NCI-H1417 (cell line): ENCODE measurements around the gene ANKDD1B.

Source experiments
- DNase-seq, 3 experiments: peaks; one replicate each; lab custom pipeline; 2025; lab: John Stamatoyannopoulos, UW

The ANKDD1B gene

DNA sequence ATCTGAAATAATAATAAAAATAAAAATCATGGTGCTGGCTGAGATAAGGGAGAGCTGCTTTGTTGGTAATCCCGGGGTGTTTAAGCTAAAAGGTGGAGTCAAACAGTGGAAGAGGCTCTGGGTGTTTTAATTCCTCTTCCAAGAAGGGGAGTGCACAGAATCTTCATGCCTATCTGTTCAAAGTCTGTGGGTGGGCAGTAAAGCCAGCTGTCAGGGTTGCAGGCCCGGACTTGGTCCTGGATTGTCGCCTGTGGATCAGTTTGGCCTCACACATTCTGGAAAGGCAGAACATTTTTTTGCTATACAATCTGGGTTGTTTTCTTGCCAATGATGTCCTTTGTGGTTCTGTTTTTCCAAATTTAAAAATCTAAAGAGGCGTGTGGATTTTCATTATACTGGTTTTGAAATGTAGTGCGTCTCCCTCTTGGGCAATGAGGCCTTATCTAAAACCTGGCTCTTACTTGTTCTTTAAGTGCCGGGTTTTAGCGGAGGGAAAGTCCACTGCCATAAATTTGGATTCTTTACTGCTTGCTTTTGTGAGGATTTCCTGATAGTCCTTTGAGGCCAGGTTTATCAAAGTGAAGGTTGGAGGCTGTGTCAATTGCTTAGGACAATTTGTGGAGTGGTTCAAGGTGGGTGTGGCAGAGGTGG is 5.8 kb downstream of the ANKDD1B start:
- DNase-seq: no peak

DNA sequence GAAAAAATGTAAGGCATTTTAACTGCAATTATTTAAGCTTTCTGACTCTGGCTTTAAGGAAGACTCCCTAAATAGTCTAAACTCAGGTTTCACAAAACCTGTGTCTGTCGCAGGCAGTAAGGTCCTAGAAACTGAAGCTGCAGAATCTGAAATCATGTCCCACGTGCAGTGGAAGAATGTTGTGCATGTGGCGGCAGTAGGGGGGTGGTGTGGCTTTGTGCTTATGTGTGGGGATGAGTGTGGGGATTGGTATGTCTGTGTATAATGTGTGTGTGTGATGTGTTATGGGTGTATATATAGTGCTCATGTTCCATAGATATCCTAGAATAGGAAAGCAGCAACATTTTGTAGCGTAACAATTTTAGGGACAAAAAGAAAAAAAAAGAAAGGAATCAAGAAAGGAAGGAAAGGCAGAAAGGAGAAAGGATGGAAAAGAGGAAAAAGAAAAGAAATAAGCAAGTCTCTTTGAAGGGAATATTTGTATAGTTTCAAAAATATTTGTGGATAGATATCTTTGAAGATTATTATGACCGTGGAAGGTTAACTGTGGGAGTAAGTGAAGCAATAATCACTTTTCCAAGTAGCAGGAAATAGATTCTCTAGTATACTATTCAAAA is 6.6 kb downstream of the ANKDD1B start:
- no peak for DNase-seq

DNA sequence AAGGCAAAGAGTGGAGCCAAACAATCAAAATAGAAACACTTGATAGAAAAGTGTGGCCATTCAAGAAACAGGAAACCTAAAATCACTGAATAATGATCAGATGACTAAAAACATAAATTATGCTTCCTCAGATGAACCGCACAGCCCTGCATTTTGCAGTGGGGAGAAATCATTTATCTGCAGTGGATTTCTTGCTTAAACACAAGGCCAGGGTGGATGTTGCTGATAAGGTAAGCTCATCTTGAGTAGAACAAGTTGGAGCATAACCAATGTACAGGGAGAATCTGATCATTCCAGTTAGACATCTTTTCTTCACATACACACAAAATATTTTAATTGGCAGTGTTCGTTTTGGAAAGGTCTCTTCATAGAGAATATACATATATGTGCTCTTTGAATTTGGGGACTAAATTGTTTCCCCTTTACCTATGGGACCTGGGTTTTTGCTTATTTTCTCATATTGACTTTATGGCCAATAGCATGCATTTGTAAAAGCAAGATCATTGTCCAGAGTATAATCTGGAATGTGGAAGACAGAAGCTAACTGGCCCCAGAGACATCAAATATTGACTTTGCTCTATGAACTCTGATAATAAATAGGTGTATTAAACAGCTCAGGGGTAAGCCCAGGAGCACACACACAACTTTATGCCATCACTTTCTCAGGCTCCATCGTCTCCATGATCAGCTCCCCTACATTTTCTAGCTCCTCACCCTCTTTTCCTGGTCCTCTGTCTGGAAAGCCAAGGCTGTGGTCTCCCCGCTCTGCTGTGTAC is 9.1 kb downstream of the ANKDD1B start:
- DNase-seq: no peak

DNA sequence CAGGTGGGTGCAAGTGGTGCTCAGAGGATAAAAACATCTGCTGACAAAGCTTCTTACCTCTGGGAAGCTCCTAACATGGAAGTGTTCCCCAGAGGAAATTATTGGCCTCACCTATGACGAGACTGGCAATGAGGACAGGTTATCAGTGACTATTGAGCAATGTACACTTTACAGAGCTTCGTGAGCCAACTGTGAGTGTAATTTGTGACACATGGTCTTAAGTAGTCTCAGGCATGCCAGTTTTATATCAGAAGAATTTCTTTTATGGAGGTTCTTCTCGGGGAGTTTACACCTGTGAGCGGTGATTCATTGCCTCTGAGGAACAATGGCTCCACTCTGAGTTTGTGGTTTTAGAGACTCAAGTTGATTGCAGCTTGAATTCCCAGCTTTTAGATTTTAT is 11.3 kb downstream of the ANKDD1B start:
- peak in 1 of 3 experiments; percentile 92 for DNase-seq

DNA sequence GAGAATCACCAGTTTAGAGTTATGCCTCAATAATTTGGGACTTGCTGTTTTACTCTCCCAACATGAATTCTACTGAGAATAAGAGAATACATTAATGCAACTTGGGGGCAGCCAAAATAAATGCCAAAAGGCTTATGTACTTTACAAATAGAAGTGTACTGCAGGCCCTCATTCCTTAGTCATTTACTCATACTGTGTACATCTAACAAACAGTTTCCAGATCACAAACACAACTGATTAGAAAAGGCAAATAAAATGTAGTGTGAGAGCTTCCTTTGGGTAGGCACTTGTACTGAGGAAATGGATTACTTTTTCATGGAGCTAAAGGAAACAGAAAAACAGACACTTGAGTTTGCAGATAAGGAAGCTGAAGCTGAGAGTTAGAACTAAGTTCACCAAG is 12.6 kb downstream of the ANKDD1B start:
- no peak for DNase-seq

DNA sequence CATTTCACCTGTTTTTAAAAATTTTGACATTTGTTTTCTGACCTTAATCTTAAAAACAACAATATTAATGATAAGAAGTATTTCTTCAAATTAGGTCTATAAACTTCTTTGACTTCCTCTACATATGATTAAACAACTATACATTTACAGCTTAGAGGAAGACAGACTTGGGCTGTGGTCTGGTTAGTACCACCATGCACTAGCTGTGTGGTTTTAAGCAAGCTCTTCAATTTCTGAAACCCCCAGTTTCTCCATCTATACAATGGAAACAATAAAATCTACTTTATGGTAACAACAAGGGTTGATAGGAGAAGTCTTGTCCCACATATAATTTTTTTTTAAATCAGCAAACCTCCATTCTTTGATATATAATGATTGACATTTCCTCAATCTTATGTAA is 15.7 kb downstream of the ANKDD1B start:
- no peak for DNase-seq

DNA sequence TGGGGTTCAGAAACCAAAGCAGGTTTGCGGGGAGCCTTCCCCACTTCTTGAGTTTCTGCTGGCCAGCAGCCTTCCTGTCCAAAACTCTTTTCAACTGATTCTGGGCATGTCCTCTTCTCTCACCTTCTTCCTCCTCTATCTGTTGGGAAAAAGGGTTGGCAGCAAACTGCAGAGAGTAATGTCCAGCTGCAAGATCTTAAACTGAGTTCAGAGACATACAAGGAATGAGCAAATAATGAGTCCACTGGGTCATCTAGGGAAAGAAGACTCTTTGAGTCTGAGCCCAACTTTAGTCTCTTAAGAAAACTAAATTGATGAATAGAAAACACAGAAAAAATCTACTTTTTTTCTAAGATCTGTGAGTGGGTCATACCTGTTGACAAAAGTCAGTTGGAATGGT is 16.5 kb downstream of the ANKDD1B start:
- no peak for DNase-seq

DNA sequence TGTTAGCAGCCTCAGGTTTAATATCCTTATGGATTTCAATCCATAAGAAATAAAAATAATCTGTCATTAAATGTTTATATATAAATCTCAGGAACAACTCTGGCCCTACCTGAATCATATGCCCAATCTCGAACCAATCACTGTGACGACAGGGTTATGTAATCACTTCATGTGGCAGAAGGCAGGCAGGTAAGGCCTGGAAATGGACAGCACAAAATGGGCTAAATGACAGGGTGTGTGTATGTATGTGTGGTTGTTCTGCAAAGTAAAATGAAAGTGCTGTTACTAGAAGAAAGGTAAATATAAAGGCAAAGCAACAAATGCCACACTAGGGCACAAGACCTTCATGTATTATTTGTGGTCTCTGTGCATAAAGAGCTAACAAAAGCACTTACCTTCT is 19.6 kb downstream of the ANKDD1B start:
- no peak for DNase-seq

DNA sequence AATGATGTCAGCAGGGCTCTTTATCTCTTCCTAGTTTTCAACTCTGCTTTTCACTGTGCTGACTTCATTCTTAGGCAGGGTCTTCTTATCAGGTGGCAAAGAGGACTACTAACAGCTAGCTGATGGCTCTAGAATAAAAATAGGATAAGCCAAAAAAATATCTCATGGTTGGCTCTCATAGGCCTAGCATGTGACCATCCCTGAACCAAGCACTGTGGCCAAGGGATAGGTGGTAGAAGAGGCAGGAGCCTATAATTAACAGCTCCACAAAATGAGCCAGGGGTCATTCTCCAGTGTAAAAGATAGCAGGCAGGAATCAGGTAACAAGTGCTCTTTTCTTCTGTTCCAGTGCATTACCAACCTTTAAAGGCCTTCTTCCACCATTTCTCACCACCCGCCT is 21.1 kb downstream of the ANKDD1B start:
- DNase-seq: no peak

DNA sequence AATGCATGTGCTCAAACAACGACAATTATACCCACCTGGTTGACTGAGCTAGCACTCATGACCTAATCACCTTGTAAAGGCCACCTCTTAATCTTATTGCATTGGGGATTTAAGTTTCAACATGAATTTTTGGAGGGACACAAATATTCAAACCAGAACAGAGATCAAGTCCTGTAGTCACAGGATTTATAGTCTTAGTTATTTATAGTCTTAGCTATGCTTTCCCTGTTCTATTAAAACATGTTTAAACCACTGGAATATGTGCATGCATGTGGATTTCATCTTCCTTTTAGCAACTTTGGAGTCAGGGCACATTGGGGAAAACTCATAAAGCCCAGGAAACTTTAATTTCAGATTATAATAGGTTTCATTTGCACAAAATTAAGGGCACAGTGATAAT is 26.7 kb downstream of the ANKDD1B start:
- no peak for DNase-seq

DNA sequence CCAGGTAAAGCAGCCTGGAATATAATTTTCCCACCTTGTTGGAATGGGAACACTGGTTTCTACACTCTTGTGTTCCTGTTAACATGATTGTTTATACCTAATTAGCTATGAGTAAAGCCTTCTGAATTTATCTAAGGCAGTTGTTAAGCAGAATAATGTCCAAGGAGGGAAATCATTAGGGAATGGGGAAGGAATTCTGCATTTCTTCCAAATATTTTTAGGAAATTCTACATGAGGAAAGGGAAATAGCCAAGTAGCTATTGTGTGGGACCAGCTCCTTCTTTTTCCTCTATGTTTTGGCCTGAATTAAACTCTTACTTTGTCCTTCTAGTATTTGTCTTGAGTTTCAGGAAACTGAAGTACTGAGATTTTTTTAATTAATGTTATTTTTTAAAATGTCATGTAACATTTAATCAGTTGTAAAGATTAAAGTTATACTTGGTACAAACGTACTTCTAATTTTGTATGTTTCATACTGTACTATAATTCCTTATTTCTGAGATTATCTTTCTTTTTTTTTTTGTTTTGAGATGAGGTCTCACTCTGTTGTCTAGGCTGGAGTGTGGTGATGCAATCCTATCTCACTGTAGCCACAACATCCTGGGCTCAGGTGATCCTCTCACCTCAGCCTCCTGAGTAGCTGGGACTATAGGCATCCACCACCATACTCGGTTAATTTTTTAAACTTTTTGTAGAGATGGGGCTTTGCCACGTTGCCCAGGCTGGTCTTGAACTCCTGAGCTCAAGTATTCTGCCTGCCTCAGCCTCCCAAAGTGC is 28.5 kb downstream of the ANKDD1B start:
- DNase-seq: no peak

DNA sequence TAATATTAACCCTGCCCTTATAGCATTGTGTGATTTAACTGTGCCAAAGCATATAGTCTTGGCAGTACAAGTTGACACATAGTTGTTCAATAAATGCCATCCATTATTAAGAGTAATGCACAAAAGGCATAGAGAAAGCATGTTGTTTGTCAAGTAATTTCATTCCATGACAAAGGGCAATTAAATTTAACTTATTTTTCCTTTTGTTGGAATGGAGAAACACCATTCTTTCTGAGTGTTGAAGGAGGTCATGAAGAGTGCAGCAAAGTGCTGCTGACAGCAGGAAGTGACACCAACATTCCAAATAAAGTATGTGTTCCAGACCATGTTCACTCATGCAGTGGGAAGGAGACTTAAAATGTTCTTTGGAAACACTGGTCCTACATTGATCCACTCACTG is 29.1 kb downstream of the ANKDD1B start:
- DNase-seq: no peak

DNA sequence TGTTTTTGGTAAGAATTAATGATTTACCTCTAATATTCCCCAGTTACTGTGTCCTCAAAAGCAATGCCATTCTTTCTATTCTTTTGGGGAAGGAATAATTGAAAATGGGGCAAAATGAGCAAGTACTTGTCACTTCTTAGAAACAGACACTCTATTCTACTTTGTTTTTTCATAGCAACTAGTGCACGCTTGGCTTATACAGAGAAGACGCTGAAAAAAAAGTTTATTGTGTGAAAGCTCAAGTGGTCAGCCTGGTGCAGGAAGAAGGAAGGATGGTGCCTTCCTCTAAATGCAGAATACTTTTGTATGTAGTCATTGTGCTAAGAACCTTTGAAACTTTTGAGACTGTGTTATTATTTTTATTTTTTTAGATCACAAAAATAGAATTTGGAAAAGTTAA is 29.6 kb downstream of the ANKDD1B start:
- no peak for DNase-seq

DNA sequence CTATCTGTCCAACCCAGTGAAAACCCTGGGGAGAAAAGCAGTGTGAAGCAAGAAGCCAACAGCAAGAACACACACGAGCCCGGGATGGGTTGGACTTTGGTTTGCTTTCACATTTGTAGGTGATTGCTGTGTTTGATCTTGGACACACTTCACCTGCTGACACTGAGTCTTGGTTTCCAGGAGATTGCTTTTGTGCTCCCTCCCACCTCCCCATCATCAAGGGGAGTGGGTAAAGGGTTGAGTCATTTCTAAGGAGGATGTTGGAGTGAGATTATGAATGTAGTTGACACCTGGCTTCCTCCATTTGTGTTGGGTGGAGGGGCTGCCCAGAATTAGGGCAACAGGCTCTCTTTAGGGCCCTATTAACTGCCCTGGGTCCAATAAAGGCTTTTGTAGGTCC is 37.5 kb downstream of the ANKDD1B start:
- no peak for DNase-seq

DNA sequence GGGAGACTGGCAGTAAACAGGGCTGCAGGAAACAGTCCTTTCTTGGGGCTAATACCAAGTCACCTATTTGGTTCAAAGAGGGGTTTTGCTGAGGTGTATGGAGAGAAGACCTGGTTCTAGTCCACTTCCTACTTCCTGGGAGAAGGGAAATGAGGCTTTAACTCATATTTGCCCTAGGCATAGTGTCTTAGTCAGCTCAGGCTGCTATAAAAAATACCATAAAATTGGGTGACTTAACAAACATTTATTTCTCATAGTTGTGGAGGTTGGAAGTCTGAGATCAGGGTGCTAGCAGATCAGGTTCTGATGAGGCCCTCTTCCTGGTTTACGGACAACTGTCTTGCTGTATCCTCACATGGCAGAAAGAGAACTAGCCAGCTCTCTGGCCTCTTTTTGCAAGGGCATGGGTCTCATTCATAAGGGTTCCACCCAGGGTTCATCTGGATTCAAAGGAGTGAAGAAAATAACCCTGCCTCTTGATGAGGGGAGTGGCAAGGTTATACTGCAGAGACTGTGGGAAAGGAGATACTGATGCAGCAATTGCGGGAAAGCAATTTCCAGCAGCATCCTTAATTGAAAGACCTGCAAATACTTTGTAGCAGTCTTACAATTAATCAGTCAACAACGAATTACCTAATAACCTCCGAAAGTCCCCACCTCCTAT is 40.5 kb downstream of the ANKDD1B start:
- DNase-seq: no peak

DNA sequence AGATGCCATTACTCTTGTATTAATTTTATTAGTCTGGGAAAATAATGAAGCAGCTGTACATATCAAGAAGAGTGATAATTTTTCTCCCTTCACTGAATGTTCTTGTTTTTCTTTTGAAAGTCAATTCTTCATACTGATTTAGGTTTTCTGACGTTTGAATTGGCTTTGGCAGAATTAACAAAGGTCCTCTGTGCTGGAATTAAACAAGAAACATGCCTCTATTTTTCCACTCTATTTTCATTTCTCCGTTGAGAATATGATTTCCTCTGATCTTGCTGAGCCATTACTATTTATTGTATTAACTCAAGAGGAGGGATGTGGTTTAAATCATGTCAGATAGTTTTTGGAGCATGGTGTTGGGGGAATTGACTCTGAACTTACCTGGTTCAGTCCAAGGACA is 42.3 kb downstream of the ANKDD1B start:
- no peak for DNase-seq

DNA sequence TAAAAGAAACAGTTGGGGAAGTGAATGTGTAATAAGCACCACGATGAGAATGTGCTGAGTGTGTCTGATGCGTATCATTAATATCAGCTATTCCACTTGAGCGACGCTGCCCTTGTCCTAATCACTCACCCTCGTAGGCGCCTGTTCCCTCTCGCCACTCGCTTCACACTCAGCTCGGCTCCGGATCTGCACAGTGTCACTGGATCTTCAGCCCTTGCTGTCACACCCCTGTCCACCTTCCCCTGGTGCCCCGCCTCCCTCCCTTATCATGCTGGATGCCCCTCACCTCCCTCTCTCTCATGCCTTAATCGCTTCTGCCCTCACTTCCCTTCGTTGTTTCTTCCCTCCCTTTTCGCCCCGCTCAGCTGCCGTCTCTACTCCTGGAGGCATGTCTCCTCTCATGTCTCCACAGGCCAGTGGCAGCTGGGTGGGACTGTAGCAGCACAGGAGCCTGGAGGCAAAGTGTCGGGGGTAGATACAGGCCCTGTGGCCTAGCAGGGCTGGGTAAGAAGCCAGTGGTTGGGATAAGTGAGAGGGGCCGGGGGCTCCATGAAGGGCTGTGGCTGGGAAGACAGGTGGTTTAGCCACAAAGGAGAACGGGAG is 43.5 kb downstream of the ANKDD1B start:
- no peak for DNase-seq

DNA sequence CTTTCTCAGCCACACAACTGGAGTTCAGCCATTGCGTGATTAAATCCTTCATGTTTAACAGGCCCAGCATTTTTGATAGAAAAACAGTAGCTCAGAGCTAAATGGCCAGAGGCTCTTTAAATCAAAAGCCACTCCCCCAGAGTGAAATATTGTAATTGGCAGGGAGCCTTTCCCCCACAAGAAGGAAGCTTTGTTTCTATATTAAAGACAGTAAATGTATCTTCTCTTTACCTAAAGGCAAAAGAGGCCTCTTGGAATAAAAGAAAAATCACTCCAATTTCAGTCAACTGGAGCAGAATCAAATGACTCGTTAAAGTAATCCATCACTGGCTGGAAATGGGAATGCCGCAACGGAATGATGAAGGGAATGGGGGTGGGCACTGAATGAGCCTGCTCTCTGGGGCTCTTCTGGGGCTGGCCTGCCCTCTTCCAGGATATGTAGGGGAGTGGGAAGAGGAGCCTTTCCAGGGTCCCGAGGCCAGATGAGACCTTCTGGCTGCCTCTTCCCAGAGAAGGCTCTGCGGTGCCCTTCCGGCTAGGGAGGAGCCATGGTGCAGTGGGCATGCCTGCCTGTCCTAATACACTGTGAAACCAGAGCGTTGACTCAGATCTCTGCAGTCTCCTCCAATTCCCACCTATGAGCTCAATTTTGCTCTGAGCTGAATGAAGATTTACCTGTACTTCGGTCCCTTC is 45.2 kb downstream of the ANKDD1B start:
- peak in 2 of 3 experiments; percentile 29 to 92 for DNase-seq

DNA sequence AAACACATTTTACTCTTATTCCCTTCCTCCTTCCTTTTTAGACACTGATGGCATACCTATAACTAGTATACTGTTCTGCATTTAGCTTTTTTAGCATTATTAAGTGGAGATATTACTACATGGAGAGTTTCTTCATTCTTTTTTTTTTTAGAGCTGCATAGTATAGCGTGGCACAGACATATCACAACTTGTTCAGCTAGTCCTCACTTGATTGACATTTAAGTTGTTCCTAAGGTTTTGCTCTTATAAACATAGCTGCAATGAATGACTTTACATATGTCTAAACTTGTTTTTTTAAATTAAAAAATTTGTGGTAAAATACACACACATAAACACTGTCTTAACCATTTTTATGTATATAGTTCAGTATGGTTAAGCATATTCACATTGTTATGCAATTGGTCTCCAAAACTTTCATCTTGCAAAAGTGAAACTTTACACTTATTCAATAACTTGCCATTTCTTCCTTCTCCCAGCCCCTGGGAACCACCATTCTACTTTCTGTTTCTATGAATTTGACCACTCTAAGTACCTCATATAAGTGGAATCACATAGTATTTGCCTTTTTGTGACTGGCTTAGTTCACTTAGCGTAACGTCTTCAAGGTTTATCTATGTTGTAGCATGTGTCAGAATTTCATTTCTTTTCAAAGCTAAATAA is 48.7 kb downstream of the ANKDD1B start:
- DNase-seq: no peak

DNA sequence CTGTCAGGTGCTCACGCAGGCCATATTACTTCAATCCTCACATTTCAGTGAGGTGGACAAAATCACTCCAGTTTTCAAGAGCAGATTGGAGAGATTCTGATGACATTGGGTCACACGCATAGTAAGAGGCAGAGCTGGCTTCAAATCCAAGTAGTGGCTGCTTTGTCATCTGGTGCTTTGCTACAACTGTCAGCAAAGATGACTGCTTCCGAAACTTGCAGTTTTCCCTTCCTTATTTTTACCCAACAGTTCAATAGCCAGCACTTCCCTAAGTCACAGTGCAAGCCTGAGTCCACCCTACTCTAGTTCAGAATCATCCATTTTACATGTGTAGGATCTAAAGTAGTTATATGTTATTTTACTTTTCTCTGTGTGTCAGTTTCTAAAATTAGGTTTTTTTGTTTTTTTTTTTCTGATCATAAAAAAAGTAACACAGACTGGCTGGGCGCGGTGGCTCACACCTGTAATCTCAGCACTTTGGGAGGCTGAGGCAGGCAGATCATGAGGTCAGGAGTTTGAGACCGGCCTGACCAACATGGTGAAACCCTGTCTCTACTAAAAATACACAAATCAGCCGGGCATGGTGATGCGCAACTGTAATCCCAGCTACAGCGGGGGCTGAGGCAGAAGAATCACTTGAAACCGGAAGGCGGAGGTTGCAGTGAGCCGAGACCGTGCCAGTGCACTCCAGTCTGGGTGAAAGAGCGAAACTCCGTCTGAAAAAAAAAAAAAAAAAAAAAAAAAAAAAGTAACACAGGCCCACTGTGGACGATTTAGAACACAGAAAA is 49.6 kb downstream of the ANKDD1B start:
- DNase-seq: peak in 1 of 3 experiments; percentile 28
